DLD1 (cell line): ENCODE results near the gene DAGLA.

Experiments used
- in situ Hi-C: cut with HindIII; loops from 2 replicates; pipeline ENCODE4 v1.10.0; 2017; ENCODE audit warnings: low sequenced_read_pairs

DAGLA gene

DNA sequence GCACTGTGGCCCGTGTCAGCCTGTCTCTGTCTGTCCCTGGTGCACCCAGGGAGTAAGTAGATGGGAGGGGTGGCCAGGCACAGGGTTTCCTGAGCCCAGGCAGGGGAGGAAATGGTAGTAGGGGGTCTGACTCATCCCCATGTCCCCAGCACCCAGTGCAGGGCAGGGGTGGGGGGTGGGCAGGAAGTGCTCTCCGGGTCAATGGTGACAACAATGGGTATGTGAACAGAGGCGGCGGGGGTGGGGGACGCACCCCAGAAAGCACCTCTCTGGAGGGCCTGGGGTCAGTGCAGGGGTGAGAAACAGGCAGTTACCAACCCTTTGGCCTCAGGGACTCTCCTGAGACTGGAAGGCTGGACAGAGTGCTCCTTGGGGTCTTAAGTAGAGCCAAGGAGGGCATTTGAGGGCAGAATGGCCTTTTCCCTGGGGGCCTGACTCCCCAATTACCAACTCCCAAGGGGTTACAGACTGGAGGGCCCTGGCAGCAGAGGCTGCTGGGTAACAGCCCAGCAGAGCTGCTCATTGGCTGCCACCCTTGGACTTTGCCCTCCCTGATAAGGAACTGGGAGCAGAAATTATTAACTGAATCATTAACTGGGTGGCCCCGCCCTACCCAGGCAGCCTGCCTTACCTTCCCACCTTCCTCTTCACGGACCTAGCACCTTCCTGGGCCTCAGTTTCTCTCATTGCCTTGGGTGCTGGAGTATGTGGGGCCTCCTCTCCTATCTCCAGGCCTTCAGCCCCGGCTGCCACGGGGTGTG is 76.4 kb downstream of the DAGLA start:
- in situ Hi-C loops, result no loop called here

DNA sequence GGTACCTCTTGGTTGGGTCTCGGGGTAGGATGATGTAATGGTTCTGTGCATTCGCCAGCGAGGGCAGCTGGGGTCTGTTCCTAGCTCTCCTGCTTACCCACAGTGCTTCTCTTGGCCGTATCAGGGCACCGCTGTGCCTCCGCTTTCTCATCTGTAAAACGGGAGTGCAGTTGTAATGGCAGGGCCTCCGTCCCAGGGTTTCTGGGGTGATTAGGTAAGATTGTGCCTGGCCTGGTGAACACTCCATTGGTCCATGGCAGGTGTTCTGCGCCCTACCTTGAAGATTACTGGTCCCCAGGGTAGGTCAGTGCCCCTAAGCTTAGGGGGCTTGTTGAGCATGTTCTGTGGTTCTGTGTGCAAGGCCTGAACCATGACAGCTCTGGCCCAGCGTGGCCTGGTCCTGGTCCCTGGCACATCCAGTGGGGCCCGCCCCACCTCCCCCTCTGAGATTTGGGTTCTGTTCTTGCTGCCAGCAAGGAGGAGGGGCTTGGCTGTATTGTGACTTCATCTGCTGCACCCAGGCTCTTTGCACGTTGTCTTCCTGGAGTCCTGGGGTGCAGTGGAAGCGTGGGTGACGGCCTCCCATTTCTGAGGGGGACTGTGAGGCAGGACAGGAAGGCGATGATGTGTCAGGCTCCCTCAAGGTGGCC is 77.1 kb downstream of the DAGLA start:
- in situ Hi-C loops, result no loop called here

DNA sequence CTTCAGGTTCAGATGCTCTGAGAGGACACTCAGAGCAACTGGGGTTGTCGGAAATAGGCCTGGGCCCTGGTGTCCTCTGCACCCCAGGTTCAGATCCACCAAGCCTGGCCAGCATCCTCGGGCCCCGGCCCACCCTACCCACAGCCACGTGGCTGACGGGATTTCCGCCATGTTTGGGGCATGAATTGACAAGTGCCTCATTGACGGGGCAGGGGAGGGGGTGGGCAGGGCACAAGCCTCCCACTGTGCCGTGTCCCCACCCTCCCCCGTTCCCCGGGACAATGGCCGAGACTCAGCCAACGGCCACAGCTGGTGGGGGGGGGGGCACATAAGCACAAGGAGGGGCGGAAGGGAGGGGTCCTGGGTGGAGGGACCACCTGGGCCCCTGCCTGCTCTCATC is 80.8 kb downstream of the DAGLA start:
- in situ Hi-C loops, result no loop called here

DNA sequence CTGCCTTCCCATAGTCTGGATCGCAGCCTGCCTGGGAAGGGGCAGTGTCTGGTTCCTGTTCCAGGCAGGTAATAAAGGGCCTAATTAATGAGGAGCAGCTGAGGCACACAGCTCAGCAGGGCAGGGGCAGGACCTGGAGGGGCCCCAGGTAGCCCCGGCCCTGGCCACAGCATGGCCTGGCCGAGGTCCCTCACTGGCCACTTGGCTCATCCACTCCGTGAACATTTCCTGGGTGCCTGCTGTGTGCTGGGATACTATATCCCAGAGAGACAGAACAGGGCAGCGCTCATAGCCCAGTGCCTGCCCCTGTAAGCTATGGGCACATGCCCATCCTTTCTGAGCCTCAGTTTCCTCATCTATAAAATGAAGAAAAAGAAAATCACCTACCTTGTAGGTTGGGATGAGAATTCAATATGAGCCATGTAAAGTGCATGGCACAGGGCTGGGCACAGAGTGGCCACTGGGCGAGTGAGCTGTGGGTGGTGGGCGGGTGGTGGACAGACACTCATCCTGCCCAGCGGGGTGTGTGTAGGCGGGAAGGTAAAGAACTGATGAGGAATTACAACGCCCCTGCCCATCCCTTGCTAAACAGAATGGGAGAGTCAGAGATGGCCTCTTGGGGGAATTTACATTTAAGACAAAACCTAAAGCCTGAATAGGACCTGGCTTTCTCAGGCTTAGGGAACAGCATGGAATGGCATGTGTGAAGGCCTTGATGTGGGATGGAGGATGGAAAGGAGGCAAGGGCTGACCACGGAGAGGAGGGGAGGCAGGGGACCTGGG is 81.4 kb downstream of the DAGLA start:
- in situ Hi-C loops, result no loop called here

DNA sequence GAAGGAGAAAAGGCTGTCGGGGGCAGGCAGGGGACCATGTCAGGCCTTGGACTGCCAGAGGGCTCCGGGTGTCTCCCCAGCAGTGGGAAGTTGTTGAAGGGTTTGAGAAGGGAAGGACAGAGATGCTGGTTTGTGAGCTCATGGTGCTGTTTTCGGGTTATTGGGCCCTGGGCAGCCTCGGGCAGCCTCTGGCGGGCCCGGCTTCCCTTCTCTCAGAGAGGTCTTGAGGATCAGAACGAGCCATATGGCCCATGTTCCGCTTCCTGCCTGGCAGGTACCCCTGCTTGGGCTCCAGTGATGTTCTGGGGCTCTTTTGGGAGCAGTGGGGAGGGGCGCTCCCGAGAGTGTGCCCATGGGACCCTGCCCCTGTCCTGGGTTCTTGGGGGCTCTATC is 82.0 kb downstream of the DAGLA start:
- in situ Hi-C loops, result no loop called here

DNA sequence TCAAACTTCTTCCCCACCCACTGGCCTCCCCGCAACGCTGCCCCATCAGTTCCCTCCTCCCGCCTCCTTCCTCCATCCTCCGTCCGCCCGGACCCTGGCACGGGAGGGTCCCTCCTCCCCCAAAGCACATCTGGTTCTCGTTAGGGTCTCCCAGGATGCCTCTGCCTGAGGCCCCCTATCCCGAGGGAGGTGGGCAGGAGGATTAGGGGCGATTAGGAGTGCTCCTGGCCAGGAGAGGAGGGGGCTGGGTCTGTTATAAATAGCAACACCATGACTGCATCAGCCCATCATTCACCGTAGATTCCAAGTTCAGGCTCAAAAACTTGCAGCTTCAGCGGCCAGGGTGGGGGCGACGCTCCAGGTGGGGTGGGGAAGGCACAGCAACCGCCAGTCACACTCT is 82.6 kb downstream of the DAGLA start:
- in situ Hi-C loops, result no loop called here

DNA sequence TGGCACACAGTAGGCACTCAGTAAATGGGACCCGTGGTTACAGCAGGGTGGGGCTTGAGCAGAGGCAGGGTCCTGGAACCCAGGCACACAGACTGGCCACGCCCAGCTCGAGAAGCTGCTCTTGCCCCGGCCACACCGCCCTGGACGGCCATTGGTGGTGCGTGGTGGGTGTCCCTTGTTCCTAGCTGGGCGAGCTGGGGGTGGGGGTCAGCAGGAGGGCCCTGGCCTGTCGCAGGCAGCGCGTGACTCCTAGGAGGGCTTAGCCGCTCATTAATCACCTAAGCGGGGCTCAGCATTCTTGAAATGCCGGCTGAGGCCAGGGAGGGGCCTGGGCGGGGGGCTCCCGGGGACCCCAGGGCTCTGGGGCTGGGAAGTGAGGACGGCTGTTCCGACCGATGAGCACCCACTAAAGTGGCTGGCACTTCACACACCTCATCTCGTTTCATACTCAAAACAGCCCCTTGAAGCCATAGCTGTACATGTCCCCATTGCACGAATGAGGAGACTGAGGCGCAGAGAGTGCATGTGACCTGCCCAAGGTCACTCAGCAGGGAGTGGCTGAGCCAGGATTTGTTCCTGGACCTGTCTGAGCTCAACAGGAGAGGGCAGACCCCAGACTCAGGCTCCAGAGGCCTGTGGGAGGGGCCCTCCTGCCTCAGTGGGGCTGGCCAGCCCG is 83.9 kb downstream of the DAGLA start:
- in situ Hi-C loops, result no loop called here

DNA sequence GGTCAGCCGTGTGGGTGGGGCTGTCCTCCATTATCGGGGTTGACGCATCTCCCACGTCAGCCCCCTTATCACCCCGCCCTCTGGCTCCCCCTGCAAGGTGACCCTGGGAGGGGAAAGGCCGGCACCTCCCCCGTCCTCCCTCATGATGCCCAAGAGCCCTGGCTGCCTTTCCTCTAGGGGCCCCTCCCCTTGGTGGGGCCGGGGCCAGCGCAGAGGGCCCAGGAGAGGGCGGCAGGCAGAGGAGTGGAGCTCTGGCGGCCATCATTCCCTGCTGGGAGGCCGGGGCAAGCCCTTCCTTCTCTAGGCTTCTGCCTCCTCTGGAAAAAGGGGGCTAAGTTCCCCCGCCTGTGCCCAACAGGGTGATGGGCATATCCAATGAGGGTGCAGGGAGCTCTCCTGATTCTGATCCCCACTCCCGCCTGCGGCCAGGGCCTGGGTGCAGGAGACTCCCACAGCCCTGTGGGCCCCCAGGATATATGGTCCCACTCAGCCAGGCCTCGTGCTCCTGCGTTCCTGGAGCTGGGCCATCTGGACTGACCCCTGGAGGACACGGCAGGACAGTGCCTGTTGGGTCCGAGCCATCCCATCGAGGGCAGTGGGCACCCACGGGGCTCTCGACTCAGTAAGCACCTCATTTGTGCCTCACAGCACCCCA is 84.5 kb downstream of the DAGLA start:
- in situ Hi-C loops, result no loop called here

DNA sequence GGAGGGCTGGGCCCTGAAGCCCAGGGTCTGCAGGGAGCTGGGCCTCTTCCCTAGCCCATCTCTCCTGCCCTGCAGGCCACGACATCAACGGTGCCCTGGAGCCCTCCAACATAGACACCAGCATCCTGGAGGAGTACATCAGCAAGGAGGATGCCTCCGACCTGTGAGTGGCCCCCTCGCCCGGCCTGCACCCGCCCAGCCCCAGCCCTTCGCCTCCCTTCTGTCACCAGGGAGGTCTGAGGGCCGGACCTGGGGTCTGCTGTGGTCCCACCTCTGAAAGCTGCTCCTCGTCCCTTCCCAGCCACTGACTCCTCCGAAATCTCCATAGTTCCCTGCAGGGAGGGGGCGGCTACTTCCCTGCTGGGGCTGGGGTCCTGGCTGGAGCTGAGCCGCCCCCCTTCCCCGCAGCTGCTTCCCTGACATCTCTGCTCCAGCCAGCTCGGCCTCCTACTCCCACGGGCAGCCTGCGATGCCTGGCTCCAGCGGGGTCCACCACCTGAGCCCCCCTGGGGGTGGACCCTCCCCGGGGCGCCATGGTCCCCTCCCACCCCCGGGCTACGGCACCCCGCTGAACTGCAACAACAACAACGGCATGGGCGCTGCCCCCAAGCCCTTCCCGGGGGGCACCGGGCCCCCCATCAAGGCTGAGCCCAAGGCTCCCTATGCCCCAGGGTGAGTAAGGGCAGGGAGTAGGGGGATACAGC is 85.5 kb downstream of the DAGLA start:
- in situ Hi-C loops, result no loop called here

DNA sequence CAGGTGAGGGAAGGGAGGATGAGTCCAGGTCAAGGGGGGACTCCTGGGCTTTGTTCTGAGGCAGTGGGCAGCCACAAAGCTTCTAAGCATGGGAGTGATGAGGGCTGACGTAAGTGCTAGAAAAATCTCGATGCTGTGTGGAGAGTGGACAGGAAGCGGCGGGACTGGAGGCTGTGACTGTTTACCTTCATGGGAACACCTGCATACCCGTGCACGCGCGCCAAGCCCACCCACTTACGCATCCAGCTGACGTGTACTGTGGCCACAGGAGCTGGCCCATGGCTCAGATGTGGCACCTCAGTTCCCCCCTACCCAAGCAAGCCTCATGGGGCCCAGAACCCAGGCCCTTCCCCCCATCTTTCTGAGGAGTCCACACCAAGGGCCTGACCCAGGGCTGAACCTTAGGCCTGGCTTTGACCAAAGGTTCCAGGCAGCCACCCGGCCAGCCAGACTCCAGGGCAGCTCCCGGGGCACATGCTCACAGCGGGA is 86.2 kb downstream of the DAGLA start:
- in situ Hi-C loops, result no loop called here

DNA sequence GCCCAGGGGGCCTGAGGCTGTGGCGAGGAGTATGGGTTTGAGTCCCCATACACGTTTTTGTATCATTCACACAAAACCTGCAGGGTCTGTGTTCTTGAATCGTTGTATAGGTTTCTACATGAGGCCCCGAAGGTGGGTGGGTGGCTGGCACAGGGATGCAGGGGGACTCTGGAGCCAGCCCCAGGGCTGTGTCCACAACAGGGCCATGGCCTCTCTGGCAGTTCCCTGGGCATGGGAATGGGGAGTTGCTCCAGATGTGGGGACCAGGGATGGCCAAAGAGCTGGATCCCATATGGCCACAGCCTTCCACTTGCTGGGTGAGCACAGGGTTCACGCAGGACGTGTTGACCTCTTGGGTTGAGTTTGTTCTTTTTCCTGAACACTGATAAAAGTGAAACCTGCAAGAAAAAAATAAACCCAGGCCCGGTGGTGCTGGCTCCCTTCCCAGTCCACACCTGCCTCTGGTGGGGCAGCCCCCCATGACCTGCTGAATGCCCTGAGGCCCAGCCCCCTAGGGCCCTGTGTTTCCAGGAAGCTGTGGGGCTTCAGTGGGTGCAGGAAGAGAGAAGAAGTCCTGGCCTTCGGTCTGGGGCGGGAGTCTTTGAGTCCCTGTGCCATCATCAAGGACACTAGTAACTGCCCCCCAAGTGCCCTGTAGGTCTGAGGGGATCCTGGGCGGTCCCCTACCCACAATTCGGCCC is 88.3 kb downstream of the DAGLA start:
- in situ Hi-C loops, result no loop called here

DNA sequence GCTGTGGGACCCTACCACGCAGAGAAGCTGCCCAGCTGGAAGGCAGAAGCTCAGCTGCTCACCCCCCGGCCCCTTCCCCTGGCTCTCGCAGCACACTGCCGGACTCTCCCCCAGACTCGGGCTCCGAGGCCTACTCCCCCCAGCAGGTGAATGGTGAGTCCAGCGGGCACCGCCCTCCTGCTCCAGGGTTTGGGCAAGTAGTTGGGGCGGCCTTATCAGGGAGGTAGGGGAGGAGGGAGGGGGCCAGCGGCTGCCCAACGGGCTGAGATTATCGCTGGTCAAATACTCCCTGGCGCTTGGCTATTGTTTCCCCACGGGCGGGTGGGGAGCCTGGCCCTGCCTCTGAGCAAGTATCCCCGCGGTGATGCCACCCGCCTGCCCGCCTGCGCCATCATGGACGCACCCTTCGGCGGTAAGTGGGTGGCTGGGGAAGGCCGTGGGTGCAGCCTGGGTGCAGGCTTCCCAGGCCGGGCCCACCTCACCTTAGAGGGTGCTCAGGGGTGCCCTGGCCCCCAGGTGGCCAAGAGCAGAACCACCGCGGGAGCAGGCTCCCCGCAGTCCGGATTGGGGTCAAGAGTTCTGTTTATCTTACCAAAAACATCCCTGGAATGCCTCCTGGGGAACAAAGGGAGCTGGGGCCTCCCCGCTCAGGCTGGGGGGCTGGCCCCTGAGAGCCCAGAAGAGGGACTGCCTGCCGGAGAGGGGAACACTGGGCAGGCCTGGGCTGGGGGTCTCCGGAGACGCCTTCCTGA is 89.2 kb downstream of the DAGLA start:
- in situ Hi-C loops, result no loop called here

DNA sequence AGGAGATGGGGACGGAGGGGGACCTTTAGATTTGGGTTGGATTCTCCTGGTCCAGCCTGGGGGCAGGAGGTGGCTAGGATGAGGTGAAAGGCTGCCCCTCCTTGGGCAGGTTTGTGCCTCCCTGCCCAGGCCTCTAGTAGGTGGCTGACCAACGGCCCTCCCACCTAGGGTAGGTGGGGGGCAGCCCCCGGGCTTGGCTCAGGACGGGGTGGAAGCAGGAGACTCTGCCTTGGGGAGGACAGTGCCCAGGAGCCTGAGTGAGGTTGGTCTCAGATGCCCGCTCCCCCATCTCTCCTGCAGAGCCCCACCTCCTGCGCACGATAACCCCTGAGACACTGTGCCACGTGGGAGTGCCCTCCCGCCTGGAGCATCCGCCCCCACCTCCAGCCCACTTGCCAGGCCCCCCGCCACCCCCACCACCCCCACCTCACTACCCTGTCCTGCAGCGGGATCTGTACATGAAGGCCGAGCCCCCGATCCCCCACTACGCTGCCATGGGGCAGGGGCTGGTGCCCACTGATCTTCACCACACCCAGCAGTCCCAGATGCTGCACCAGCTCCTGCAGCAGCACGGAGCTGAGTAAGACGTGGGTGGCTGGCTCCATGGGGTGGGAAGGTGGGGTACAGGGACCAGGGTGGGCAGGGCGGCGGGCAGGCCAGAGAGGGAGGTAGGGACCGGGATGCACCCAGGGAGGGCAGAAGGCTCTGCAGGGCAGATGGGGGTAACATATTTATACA is 89.9 kb downstream of the DAGLA start:
- in situ Hi-C loops, result no loop called here

DNA sequence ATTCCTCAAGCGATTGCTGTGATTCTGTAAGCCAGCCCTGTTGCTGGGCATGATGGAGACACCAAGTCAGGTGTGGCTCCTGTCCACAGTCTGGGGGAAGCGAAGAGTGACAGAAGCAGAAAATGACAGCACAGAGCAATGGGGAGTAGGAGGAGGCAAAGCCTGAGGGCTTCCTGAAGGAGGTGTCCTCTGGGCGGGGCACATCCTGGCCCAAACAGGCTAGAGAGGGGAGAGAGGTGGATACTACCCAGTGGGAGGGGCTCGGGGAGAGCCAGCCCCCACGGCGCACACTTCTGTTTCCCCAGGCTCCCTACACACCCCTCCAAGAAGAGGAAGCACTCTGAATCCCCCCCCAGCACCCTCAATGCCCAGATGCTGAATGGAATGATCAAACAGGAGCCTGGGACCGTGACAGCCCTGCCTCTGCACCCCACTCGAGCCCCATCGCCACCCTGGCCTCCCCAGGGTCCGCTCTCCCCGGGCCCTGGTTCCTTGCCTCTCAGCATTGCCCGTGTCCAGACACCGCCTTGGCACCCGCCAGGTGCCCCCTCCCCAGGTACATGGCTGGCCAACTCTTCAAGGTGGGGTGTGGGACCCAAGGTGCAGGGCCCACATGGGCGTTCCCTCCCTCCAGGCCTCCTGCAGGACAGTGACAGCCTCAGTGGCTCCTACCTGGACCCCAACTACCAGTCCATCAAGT is 91.2 kb downstream of the DAGLA start:
- in situ Hi-C loops, result no loop called here

DNA sequence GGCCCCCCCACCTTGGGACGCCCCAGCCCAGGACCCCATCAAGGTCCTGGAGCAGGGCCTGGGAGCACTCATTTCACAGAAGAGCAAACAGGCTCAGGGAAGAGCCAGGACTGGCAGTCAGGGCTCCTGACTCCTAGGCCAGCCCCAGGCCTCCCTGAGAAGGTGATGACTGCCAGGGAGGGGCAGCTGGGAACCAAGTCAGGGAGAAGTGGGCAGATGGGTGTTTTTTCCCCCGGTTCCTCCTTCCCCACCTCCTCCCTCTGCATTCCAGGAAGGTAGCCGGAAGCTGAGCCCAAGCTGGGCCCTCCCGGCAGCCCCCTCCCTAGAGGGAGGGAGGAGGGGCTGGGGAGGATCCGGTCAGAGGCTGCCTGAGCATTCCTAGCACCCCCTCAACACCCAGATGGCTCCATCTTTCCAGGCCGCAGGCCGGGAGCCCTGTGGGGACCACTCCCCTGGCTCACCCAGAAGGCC is 91.8 kb downstream of the DAGLA start:
- in situ Hi-C loops, result no loop called here

DNA sequence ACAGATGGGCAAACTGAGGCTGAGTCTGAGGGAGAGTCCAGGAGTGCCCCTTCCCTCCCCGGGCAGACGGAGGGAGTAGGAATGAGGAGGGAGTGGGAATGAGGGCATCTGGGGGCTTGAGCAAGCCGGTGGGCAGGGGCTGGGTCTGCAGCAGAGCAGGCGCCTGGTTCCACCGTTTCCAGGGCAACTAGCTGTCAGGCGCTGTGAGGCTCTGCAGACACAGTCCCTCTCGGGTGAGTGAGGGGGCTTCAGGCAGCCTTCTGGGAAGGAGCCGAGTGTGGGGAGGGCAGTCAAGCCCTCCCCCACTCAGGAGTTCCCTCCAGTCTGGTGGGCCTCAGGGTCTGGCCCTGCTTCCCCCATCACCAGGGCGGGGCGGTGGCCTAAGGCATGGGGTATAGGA is 93.2 kb downstream of the DAGLA start:
- in situ Hi-C loops, result no loop called here

DNA sequence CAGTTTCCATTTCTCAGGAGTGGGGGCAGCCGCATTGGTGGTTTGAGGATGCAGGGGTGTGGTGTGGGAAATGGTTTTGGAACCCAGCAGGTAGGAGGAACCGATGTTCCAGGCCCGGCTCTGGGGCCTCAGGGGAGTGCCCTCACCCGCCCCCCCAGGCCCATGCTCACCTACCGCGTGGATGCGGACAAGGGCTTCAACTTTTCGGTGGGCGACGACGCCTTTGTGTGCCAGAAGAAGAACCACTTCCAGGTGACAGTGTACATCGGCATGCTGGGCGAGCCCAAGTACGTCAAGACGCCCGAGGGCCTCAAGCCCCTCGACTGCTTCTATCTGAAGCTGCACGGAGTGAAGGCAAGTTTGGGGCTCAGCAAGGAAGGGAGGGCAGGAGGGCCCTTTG is 93.6 kb downstream of the DAGLA start:
- in situ Hi-C loops, result no loop called here
